Gastroesophageal sphincter (tissue), 4 donors: ENCODE results near the gene GPR6. TPM values are rescaled to one million over a fixed set of nuclear protein-coding genes. Genes with fewer than 3 reads are reported as not detected.

Source experiments
- ATAC-seq: fragments of 150-250 bp; one replicate; pipeline ENCODE4 v1.9.1; 2016; ENCODE audit warnings: mild to moderate bottlenecking, moderate library complexity
- H3K27ac ChIP-seq, 4 donors: fragments of 200-600 bp; sonication (generic) in 3 of 4; 1 replicate in 3 of 4; 2 replicates in 1 of 4; pipeline ENCODE4 v1.5.1; 2016 to 2019
- H3K27me3 ChIP-seq: fragments of 200-600 bp; sonication (generic); one replicate; pipeline ENCODE4 v1.5.1; 2019
- H3K36me3 ChIP-seq, 2 donors: fragments of 200-600 bp; sonication (generic); one replicate each; pipeline ENCODE4 v1.5.1; 2019; ENCODE audit warnings: control low read depth in 1 of 2
- H3K4me1 ChIP-seq, 3 donors: fragments of 200-600 bp; sonication (generic); 1 replicate in 2 of 3; 2 replicates in 1 of 3; pipeline ENCODE4 v1.5.1; 2016 to 2019; ENCODE audit warnings: control low read depth in 2 of 3
- H3K4me3 ChIP-seq, 2 donors: fragments of 200-600 bp; sonication (generic); one replicate each; pipeline ENCODE4 v1.5.1; 2019; ENCODE audit warnings: mild to moderate bottlenecking in 1 of 2, moderate library complexity in 1 of 2
- H3K9me3 ChIP-seq, 3 donors: fragments of 200-600 bp; sonication (generic); one replicate each; pipeline ENCODE4 v1.5.1; 2017 to 2019; ENCODE audit warnings: control low read depth in 2 of 3
- CTCF ChIP-seq, 4 experiments: fragments of 200-600 bp in 2 of 4; fragments of 450-650 bp in 2 of 4; sonication (generic) in 1 of 4; IDR thresholded peaks; one replicate each; pipeline ENCODE4 v1.5.1; 2017 to 2019; ENCODE audit warnings: antibody characterized with exemption in 4 of 4, mild to moderate bottlenecking in 2 of 4, moderate library complexity in 2 of 4
- EP300 ChIP-seq: sonication (generic); formaldehyde crosslinking; IDR thresholded peaks from one replicate; pipeline ENCODE4 v1.6.1; 2017; ENCODE audit warnings: antibody characterized with exemption, mild to moderate bottlenecking
- POLR2A ChIP-seq, 2 donors: fragments of 450-650 bp; IDR thresholded peaks; one replicate each; pipeline ENCODE4 v1.6.1; 2017; ENCODE audit warnings: antibody characterized with exemption in 2 of 2, mild to moderate bottlenecking in 2 of 2, moderate library complexity in 1 of 2
- POLR2AphosphoS5 ChIP-seq: sonication (generic); formaldehyde crosslinking; IDR thresholded peaks from one replicate; pipeline ENCODE4 v1.6.1; 2017; ENCODE audit warnings: antibody characterized with exemption
- WGBS, 2 donors: methylation state at CpG; one replicate each; pipeline ENCODE4 v1.1.5; 2018; ENCODE audit warnings: low coverage in 1 of 2; 5-methylcytosine and 5-hydroxymethylcytosine counted together
- total RNA-seq, 4 donors: library from RNA; depleted of rRNA; stranded (reverse); fragments of >200 nt; gene quantifications; one replicate each; pipeline ENCODE4 v1.1.0, GENCODE V29; 2016

The GPR6 gene
- total RNA-seq, result not detected

GRCh38 chr6:109978174-109979032, at the start of gene GPR6:
GPR6 (plus strand) TSS chr6:109978311; CDS start chr6:109979113, 802 bp downstream.
- ATAC-seq, result no peak
- Histone ChIP-seq H3K9me3 (no peaks in the 10 kb centered on the region), H3K27me3 (peaks cover 76% of the 10 kb centered on the region), H3K36me3 (no peaks in the 10 kb centered on the region), H3K4me3 (no peak within 1 kb of the TSS), H3K4me1 (no peaks in the 10 kb centered on the region), H3K27ac (no peak within 1 kb of the TSS)
- WGBS, 2 donors, result 4% methylated on average over 24 of the region's 50 CpGs; no CpG with 5 or more reads in 1 of the 2 donors
- TF ChIP-seq POLR2A (IDR thresholded peaks at IDR 0.05) (no peak), EP300 (no peak), CTCF (IDR thresholded peaks at IDR 0.05) (no peak), POLR2AphosphoS5 (no peak)

GRCh38 chr6:109934293-109934692, 43.8 kb upstream of the GPR6 start:
- H3K27me3 ChIP-seq, result no peaks in the 10 kb centered on the region
- WGBS, 2 donors, result 78 to 80% methylated on average over 1 to 7 of the region's 8 CpGs
- no peak overlapping the region for H3K27ac ChIP-seq
- ATAC-seq, result no peak
- H3K36me3 ChIP-seq, result no peaks in the 10 kb centered on the region
- H3K4me3 ChIP-seq, result no peak overlapping the region
- no peaks in the 10 kb centered on the region for H3K4me1 ChIP-seq
- TF ChIP-seq POLR2AphosphoS5 (no peak), CTCF (IDR thresholded peaks at IDR 0.05) (no peak), EP300 (no peak), POLR2A (IDR thresholded peaks at IDR 0.05) (no peak)
- no peaks in the 10 kb centered on the region for H3K9me3 ChIP-seq

GRCh38 chr6:109939654-109940053, 38.5 kb upstream of the GPR6 start:
- ATAC-seq, result no peak
- 71 to 89% methylated on average over 2 of the region's 2 CpGs for WGBS, 2 donors
- Histone ChIP-seq H3K4me1 (no peaks in the 10 kb centered on the region), H3K4me3 (no peak overlapping the region), H3K36me3 (no peaks in the 10 kb centered on the region), H3K27me3 (no peaks in the 10 kb centered on the region), H3K27ac (no peak overlapping the region), H3K9me3 (no peaks in the 10 kb centered on the region)
- TF ChIP-seq EP300, result no peak
- TF ChIP-seq POLR2AphosphoS5, result no peak
- no peak for TF ChIP-seq POLR2A (IDR thresholded peaks at IDR 0.05)
- TF ChIP-seq CTCF (IDR thresholded peaks at IDR 0.05), result no peak

- Histone ChIP-seq H3K9me3 (no peaks in the 10 kb centered on the region), H3K4me3 (no peak overlapping the region), H3K36me3 (no peaks in the 10 kb centered on the region), H3K27me3 (peaks cover 26% of the 10 kb centered on the region), H3K27ac (no peak overlapping the region), H3K4me1 (no peaks in the 10 kb centered on the region)
- ATAC-seq, result no peak
- WGBS, 2 donors, result 30 to 81% methylated on average over 2 to 3 of the region's 4 CpGs
- no peak for TF ChIP-seq POLR2AphosphoS5
- no peak for TF ChIP-seq POLR2A (IDR thresholded peaks at IDR 0.05)
- TF ChIP-seq CTCF (IDR thresholded peaks at IDR 0.05), result no peak
- no peak for TF ChIP-seq EP300
These were observed 33.7 kb upstream of the GPR6 start for GRCh38 chr6:109944448-109944847.

GRCh38 chr6:109945091-109945490, 33.0 kb upstream of the GPR6 start:
- no peak for ATAC-seq
- no peaks in the 10 kb centered on the region for H3K9me3 ChIP-seq
- no peak overlapping the region for H3K4me3 ChIP-seq
- H3K4me1 ChIP-seq, result no peaks in the 10 kb centered on the region
- H3K27me3 ChIP-seq, result peaks cover 30% of the 10 kb centered on the region
- TF ChIP-seq EP300 (no peak), POLR2A (IDR thresholded peaks at IDR 0.05) (no peak), POLR2AphosphoS5 (no peak), CTCF (IDR thresholded peaks at IDR 0.05) (no peak)
- no peaks in the 10 kb centered on the region for H3K36me3 ChIP-seq
- no peak overlapping the region for H3K27ac ChIP-seq
